LHCN-M2 (cell line): ENCODE results near the gene KRT75. TPM values are rescaled to one million over a fixed set of nuclear protein-coding genes. Genes with fewer than 3 reads are reported as not detected.

ENCODE experiments used
- DNase-seq: peaks from one replicate; pipeline ENCODE4 v3.0.0-alpha.2; 2012; ENCODE audit warnings: low read depth
- total RNA-seq: library from RNA; depleted of rRNA; stranded (reverse); fragments of >200 nt; gene quantifications from 2 replicates; pipeline ENCODE4 v1.2.3, GENCODE V29; 2014

Gene KRT75
- total RNA-seq, 1 experiment from 2014 or later: not detected

DNA sequence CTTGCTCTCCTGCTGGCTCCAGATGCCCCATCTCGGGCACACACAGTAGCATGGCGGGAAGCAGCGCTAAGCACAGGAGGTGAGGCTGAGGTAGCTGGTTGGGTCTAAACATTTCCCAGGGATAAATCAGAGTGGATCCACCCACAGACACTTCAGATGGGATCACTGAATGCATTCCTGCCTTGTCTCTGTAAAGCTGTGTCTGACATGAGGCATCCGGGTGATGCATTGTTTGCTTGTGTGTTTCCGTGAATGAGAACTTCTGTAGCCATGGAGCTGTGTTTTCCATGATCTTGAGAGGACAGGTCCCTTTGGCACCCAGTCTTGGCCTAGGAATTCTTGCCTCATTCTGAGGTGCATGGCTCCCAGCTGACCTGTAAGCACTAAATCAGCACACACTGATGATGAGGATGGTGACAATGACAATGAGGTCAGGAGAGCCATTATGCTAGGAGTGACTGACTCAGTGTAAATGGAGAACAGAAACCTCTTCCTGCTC, 6.7 kb upstream of the KRT75 start:
- no peak for DNase-seq

DNA sequence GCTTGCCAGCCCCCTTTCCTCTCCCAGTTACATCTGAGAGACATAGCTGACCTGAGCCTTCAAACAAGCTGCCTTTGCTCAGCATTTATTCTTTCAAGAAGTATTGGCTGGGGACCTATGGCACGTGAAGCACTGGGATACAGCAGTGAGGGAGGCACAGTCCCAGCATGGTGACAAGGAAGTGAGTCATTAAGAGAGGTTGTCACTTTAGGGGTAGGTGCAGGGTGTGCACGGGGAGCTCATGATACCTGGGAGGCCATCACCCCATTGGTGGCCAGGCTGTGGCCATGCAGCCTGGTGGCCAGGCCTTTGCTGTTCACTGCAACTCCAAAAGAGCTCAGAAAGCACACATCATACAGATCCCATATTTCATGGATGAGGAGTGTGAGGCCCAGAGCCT, 5.7 kb upstream of the KRT75 start:
- no peak for DNase-seq

DNA sequence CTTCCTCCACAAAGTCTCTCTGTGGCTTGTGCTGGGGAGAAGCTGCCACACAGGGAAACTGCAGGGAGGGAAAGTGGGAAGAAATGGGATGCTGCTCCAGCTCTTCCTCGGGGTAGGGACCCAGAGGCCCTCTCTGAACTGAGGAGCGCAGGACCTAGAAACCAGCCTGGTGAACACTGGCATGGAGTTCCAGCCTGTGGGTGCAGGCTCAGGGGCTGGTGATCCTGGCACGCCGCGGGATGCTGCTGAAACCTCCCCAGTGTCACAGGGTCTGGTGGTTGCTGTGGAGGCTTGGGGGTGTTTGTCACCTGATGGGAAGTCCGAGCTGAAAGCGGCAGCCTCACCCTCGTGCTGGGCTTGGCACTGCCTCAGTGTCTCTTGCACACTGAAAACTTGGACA, 5.2 kb upstream of the KRT75 start:
- no peak for DNase-seq

DNA sequence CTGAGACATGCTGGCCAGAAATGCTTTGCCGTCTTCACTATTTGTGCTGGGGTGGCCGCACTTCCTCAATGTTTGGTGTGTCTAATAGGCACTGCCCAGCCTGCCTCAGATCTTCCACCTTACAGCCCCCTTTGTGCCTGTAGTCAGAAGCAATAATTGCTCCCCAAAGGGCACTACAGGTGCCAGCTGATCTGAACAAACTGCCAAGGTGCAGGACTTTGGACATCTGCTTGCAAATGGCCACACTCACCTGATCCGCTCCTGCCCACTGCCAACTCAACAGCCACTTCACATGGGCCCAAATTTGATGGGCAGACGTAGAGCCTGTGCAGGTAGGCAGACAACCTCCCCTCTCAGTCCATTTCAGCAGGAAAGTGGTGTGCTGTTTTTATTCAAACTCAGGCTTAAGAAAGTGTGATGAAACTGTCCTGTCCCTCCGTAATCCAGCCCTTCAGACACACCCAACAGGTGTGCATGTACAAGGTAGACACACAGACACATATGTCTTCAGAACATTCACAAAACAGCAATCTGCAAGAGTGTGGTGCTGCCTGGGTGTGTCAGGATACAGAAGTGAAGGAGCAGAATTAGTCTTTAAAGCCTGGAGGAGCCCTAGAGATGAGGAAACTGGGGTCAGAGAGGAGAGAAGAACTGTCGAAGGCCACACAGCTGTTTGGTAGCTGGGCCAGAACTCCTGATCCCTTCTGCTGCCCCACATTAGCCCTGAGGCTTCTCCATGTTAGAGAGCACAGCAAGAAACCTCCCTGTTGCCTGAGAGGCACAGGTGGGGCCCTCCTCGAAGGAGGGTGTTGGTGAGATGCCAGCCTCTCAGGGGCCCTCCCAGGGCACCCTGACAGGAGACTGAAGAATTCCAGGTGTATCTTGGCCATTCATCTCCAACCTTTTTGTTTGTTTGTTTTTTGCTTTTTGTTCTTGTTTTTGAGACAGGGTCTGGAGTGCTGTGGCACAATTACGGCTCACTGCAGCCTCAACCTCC, 4.4 kb upstream of the KRT75 start:
- DNase-seq: no peak

DNA sequence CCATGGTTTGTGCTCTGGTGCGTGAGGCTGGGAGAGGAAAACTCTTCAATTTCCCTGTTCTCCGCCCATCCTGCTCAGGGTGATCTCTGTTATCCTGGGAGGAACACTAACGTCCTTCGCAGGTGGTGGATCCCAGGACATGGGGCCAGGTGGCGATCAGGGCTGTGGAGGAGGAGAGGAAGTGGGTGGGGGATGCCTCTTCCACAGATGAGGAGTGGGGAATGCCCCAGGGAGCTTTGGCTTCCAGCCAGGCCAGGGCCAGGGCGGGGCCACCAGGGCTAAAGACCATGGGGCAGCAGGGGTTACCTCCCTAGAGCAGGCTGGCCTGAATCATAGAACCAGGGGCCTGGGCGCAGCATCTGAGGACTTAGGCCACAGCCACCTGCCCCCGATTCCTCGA, 3.3 kb upstream of the KRT75 start:
- no peak for DNase-seq

DNA sequence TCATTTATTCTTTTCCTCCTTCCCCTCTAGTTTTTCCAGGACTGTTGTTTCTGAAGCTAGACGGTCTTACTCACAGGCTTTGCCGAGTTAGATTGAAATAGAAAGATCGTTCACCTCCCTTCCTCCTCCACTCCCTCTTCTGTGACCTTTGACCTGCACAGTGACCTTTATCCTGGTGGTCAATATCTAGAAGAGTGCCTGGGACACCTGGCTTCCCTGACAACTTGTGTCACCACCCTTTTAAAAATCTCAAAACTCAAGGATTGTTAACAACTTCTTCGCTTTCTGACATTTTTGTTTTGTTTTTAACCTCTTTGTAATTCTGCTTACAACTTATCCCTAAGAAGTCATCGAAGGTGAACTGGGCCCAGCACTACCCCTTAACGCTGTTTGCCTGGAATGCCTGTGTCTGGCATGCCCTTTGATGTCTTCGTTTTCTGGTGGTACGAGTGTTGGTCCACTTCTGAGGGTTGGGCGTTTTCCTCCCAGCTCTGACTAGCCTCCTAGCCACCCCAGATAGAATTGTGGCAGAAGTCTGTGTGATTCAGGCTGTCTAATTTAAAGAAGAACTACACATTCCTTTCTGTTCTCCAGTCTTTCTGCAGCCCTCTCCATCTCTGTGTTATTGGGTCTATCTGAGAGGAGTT, 2.8 kb upstream of the KRT75 start:
- DNase-seq: no peak

DNA sequence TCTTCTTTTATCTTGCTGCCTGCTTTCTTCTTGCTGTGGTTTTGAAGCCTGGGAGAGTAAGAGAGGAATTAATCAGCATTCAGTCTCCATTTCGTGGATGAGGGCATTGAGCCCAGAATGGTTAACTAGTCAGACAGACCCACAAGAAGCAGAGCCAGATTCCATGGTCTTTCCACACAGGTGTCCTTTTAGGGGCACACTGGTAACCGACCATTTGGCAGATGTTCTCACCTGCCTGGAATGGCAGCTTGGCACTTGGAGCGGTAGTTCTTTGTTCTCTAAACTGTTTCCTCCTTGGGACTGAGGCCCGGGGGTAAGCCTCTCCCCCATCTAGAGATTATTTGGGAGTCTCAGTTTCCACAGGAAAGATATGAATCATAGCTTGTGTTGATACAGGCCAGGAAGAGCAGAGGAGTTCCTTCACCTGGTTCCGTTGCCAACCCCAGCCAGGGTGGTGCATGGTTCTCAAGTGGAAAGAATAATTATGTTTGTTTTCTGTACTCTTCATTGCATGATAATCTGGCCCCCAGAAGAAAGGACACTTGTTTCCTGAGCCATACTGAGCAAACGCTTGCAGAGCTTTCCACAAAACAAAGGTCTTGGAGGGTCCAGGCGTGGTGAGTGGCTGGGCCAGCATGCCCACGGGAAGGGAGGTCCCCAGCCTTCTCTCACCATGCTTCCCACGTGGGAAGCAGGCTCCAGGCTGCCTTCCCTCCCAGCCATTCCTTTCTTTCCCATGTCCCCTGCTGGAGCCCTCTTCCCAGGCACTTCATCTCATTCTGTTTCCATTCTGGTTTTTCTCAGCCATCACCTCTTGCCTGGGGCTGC, 2.0 kb upstream of the KRT75 start:
- no peak for DNase-seq

DNA sequence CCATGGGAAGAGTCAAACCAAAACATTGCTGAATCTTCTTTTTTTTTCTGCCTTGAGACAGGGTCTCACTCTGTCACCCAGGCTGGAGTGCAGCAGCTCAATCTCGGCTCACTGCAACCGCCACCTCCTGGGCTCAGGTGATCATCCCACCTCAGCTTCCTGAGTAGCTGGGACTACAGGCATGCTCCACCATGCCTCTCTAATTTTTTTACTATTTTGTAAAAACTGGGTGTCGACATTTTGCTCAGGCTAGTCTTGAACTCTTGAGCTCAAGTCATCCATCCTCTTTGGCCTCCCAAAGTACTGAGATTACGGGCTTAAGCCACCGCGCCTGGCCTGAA, 1.5 kb upstream of the KRT75 start:
- no peak for DNase-seq

DNA sequence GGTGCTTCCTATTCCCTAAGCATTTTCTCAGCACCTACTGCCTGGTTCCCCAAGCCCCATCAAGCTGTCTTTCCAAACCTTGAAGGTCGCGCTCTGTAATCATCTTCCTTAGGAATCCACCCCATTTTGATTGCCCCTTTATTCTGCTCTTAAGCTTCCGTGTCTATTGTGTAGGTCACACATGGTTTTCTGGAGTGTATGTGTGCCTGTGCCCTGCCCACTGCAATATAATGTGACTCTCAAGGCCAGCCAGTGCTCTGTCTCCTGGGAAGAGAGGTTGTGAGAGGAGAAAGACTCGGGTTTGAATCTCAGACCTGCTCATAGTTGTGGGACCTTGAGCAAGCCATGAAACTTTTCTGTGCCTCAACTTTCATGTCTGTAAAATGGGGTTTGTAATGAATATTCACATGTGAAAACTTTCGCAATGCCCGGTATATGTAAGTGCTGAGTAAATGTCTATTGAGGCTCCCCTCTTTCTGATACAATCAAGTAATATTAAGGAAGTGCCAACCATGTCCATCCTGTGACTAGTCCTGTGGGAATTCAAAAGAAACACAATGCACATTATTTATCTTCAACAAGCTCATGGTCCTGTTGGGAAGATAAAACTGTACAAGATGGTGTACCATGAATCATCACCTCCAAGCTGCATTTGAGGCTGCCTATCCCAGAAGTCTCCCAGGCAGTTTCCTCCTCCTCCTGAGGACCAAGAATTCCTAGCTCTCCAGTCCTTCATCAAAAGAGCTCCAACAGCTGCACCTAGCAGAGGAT, 774 bp upstream of the KRT75 start:
- DNase-seq: no peak

DNA sequence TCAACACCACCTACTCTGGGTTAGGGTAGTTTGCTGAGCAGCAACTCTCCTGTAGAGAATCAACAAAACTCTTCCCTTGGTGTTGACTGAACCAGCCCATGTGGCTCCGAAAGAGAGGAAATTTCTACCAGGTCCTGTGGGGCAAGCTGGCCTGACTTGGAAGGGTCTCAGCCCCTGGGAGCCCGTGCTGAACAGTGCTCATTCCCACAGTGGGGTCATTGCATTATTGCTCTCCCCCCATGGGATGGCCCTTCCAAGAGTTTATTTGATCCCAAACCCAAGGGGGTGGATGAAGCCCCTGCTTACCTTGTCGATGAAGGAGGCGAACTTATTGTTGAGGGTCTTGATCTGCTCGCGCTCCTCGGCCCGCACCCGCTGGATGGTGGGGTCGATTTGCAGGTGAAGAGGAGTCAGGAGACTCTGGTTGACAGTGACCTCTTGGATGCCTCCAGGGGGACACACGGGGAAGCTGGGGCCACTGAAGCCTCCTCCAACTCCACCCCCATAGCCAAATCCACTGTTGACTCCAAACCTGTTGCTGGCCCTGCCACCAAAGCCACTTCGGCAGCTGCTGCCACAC, 580 bp downstream of the KRT75 start:
- DNase-seq: no peak

DNA sequence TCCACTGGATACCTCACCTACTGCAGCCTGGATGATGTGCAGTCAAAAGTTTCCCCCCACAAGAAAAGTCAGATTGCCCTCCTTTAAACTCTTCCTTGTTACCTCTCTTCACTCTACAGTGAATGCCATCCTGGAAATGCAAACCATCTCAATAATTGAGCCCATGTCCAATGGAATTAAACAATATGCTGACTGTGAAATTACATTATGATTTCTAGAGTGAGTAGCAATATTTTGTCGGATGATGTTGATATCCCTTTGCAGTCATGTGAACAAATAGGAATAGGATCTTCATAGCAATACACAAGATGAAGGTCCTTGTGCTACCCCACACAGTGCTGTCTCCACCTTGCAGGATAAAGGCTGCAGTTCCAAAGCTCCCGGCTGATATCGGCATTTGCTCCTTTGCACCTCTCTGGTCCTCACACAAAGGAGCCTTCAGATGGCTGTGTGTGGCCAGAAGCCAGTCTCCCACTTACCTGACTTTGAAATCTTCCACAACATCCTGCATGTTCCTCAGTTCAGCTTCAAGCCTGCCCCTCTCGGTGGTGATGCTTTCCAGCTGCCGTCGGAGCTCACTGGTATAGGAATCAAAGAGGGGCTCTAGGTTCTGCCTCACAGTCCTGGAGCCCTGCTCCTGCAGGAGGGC, 1.5 kb downstream of the KRT75 start:
- no peak for DNase-seq

DNA sequence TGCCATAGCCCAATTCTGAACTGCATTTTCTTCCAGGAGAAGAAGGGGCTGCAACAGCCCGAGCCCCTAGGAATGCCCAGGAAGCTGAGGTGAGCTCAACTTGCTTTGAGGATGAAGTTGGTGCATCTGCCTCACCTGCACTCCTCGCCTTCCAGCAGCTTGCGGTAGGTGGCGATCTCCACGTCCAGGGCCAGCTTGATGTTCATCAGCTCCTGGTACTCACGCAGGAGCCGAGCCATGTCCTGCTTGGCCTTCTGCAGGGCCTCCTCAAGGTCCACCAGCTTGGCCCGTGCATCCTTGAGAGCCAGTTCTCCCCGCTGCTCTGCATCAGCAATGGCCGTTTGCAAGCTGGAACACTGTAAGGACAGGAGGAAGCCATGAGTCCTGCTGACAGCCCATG, 6.0 kb downstream of the KRT75 start:
- no peak for DNase-seq

DNA sequence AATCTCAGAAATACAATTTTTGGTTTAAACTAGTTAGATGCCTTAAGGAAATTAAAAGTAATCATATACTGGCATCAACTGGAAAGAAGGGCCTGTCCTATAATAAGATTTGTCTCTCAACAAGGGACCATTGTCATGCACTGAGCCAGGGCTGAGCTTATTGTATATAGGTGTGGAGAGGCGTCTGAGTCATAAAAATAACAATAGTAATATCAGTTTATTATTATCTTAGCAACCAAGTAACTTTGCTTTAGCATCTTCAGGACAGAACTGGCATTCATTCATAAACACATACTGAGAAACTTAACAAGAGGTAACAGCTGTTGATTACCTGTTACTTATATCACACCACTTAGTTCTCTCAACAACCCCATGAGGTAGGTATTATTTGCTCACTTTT, 7.1 kb downstream of the KRT75 start:
- no peak for DNase-seq

DNA sequence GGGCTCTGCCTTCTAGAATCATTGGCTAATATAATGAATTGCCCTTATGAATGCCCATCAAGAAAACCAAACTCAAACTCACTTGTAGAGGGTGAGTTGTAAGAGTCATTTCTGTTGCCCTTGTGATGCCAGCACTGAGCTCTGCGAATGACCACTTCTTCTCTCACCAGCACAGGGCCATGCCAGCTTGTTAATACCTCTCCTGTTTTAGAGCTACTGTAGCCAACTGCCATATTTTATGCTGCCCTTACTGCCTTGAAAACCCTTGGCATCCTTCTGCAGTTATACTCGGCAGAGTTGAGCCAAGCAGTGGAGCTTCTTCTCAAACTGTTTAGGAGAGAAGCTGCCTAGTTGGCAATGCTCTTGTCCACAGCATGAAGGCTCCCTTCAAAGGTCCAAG, 8.1 kb downstream of the KRT75 start:
- no peak for DNase-seq

DNA sequence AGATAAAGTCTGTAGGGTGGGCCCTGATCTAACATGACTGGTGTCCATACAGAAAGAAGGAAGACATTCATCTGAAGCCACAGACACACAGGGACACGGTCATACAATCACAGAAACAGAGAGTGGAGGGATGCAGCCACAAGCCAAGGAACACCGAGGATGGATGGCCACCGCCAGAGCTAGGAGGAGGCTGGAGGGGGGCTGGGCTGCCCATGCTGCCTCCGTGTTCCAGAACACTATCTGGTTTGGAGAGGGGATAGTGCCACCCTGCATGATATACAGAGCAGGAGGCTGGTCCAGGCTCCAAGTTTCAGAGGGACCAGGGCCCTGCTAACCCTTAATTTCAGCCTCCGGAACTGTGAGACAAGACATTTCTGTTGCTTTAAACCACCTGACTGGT, 8.7 kb downstream of the KRT75 start:
- no peak for DNase-seq

DNA sequence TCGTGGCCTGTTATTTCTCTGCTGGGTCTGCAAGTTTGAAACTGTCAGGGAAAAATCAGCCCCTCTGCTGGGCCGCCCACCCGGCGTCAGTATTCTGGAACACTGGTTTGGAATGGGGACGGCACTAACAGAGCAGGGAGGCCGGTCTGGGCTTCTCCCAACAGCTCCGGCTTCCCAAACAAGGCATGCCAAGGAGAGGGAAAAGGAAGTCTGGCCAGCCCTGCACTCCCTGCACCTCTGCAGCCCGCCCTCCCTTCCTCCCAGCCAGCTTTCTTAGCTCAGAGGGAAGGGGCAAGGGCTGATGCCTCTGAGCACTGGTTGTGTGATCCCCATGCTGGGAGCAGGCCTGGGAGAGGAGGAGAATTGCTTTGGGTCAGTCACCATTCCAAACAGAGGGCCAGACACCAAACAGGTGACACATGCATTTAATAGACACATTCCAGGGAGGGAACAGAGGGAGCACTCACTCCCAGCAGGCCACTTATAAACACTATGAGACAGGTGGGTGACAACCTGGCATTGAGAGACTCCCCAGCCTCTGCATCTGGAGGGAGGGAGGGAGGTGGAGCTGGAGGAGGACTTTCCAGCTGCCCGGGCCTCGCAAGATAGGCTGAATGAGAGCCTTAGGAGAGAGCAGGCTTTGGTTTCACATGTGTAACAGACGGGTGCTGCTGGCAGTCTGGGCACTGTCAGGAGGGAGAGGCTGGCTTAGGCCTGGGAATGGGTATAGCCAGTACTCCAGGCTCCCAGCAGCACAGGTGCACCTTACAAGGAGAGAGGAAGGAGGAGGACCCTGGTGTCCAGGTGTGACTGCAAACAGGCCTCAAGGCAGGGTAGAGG, 10.3 kb downstream of the KRT75 start:
- no peak for DNase-seq

DNA sequence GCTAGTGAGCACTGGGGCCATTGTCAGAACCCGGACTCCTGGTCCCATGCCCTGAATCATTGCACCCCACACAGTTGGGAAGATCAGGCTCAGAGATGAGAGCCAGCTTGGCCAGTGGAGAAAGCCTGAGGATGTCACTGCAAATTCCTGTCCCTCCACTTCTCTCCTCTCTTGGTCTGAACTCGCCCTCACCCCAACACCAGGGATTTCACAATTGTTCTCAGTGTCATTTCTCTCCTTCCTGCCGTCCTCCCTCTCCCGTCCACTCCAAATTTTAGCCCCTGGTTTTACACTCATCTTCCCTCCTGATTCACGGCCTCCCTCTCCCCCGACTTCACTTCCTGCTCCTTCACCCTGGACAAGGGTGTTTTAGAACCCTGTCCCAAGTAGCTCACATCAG, 11.1 kb downstream of the KRT75 start:
- no peak for DNase-seq

DNA sequence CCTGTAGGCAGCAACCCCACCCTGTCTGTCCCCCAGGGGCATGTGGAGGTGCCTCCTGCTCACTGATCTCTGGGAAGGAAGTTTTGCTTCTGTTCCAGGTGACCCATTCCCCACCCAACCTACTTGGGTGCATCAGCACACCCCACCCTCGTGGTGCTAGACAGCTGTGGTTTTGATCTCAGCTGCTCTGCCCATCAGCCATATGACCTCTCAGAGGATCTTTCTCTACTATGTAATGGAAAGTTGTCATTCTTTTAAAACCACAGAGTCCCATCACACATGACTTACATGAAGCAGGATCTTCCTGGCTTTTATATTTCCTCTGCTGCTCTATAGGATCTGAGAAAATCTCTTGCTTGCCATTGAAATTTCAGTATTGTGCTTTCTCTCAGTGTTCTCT, 14.5 kb downstream of the KRT75 start:
- peak; percentile 64 for DNase-seq

DNA sequence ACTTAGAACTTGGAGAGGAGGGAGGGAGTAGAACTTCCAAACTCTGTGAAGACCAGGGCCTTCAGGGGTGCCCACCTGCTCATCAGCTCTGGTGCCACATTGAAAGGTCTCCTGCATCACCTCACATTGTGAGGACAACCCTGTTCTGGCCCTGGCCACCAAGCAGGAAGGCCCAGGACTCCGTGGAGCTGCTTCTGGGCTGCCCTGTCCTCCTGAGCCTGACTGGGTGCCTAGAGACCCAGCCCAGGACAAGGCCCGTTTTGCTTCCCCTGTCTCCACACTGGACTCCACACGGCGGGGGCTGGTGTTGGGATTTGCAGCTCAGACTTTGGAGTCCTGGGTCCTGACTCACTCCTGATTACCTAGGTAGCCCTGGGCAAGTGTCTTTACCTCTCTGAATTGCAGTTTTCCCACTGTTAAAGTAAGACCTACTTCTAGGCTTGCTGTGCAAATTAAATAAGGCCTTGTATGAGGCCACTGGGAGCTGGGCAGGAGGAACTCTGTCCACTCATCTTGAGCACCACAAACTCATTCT, 15.5 kb downstream of the KRT75 start:
- DNase-seq: no peak
